Stimulated activated CD4-positive, alpha-beta T cell treated with anti-CD3 and anti-CD28 coated beads, TNF-alpha, amount 100 ng/mL, for 24 hours (primary cell): ENCODE measurements around the gene ATP2C2.
"Not testable (repeated sequence)": the region's sequence is repeated elsewhere in the genome, so short reads cannot be mapped to it uniquely, and the experiment has no call there.

ENCODE experiments used
- DNase-seq, 3 experiments: peaks; one replicate each; pipeline ENCODE4 v3.0.0-alpha.2; 2020; ENCODE audit warnings: low read depth in 3 of 3

Gene ATP2C2

DNA sequence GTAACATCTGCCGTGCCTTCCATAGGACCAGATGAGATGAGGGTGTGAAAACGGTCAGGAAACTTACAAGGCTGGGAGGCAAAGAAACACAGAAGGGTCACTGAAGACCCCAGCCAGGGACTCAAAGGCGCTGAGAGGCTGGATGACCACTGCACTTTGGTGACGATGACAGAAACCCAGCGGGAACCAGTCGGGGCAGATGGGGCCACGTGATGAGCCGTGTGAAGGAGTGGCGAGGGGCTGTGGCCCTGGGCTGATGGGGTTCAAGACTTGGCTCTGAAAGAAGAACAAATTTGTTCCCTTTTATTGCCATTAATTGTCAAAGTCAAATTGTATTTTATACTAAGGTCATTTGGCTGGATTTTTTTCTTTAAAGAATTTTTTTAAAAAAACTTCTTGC, 28.6 kb upstream of the ATP2C2 start:
- no peak for DNase-seq

DNA sequence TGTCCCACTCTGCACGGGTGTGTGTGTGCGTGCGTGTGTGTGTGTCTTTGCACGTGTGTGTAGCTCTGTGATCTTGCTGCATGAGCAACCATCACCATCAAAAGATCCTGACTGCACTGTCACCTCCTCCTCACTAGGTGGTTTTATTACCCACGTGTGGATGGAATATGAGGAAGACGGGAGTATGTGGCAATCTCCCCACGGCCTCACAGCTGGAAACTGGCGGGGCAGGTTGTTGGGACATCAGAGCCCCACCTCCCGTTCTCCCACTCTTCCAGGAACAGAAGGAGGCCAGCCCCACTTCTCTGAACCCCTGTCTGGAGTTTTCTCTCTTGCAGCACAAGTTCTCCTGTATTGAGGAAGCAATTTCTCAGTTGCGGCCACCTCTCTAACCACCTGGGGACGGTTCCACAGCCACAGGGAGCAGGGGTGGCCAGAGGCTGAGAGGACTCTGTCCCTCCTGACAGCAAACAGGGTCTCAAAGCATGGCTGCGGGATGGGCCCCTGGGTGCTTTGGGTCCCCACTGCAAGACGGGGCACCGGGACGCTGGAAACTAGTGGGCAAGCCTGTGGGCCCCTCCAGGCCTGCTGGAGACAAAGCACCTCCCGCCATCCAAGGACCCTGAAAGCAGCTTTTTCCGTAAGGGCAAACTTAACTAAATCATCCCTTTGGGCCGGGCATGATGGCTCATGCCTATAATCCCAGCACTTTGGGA, 27.9 kb upstream of the ATP2C2 start:
- no peak for DNase-seq

DNA sequence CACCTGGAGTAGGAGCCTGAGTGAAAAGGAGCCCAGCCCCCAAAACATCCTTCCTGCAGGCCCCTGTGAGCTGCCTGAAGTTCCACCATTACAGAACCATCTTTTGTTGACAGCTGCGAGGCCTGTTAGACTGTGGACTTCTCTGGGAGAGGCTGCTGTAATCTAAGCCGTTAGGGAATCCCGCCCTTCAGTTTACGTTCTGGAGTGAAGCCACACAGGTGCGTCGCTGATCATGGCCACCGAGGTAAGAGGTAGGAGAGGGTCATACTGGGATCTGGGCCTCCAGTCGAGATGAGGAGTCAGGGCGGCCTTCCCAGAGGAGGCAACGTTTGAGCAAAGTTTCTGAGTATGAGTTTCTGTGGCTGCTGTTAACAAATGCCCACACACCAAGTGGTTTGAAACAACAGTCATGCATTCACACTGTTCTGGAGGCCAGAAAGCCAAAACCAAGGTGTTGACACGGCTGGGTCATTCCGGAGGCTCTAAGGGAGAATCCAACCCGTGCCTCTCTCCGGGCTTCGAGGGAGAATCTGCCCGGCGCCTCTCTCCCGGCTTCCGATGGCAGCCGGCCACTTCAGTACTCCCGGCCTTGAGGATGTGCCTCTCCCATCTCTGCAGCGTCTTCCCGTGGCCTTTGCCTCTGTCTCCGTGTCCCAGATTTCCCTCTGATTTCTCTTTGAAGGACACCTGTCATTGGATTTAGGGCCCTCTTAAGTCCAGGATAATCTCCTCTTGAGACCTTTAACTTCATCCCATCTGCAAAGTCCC, 26.6 kb upstream of the ATP2C2 start:
- no peak for DNase-seq

DNA sequence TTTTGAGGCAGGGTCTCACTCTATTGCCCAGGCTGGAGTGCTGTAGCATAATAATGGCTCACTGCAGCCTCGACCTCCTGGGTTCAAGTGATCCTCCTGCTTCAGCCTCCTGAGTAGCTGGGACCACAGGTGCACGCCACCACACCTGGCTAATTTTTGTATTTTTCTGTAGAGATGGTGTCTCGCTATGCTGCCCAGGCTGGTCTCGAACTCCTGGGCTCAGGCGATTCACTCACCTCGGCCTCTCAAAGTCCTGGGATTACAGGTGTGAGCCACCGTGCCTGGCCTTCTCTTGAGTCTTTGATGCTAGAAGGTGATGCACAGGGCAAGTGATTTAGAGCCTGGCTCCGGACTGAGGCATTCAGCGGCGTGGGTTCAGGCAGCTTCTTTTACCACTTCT, 24.5 kb upstream of the ATP2C2 start:
- DNase-seq: not testable (repeated sequence)

DNA sequence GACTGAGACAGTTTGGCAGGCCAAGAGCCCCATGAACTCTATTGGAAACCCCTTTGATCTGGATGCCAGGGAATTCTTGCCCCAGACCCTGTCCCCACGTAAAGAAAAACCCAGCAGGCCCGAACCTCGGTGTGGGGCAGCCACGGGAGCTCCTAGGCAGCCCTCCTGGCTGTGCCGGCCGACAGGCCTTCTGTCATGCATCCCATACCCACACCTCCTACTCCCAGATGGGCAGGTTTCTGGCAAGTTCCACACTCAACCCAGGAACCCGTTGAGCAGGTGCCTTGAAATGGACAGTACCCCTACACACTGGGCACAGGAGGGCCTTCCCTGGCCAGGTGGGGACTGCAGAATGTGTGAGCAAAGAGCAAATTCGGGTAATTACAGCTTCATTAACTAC, 23.6 kb upstream of the ATP2C2 start:
- DNase-seq: no peak

DNA sequence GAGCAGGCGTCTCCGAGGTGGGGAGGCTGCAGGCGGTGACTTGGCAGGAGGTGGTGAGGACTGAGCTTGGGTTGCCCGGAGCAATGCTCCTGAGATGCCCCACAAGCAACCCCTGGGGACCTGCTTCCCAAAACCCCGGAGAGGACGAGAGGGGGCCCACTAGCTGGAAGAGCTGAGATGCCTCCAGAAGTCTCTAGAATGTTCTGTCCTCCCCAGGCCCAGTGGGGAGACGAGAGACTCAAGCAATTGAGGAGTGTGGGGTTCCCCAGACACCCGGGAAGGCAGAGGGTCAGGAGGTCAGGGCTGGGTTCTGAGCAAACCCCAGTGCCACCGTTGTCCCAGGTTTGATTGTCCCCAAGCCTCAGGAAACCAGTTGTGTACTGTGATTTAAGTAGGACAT, 21.2 kb upstream of the ATP2C2 start:
- DNase-seq: no peak

DNA sequence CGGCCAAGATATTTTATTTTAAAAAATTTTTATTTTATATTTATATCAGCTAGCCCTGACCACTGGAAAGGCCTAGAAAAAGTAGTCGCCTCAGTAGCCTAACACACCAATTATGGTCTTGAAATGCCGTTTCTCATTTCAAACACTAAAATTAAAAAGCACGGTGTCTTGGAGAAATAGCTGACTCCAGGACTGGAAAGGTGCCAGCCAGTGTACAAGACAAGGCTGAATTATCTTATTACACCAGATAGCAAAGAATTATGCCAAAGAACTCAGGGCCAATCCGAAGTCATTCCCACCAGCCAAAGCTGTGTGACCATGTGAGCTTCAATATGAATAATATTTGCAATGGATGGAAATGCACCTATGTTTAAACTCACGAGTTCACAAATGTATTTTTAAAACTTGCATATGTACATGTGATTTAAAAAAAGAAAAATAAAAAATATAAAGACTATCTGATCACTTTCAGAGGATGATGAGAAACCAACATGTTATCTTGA, 19.9 kb upstream of the ATP2C2 start:
- no peak for DNase-seq

DNA sequence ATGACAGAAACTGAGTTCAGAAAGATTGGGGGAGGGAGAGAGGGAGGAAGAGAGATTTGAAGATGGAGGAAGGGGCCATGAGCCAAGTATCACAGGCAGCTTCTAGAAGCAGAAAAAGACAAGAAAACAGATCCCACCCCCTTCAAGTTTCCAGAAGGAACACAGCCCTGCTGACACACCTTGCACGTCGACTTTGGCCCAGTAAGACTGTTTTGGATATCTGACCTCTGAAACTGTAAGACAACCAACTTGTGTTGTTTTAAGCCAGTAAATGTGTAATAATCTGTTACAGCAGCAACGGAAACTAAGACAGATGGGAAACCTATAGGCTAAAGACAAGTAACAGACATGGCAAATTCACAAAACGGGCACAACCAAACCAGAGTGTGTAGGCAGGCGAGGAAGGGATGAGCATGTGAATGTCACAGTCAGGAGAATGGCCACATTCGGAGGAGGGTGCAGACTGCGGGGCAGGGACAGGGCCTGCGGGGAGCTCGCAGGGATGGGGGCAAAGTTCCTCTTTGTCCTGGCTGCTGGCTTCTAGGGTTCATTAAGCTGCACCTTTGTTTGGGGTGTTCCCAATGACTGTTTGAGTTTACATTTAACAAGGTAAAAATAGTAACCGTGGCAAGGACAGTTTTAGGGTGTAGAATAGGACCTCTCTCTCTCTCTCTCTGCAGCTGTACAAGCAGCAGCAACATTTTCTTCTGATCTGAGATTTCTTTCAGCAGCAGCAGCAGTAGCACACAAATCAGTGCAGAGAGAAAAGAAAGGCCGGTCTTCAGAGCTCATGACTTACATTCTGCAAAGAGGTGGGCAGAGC, 18.3 kb upstream of the ATP2C2 start:
- DNase-seq: no peak

DNA sequence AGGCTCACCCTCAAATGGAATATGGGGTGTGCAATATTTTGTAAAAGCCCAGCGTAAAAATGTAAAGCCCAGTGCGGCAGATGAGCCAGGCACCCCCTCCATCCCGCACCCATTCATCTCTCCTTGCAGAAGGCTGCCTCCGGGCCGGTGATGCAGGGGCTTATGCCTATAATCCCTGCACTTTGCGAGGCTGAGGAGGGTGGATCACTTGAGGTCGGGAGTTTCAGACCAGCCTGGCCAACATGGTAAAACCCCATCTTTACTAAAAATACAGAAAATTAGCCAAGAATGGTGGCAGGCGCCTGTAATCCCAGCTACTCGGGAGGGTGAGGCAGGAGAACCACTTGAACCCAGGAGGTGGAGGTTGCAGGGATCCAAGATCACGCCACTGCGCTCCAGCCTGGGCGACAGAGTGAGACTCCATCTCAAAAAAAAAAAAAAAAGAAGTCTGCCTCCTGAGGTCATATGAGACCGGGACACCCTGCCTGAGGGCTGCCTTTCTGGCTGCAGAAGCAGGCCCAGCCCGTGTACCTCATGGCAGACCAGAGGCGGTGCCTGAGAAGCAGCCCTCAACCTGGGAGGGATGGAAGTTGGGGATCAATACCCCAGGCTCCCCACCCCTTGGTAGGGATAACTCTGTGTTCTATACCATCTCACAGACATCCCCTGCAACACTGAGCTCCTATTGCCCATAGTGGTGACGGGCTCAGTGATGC, 17.5 kb upstream of the ATP2C2 start:
- DNase-seq: no peak

DNA sequence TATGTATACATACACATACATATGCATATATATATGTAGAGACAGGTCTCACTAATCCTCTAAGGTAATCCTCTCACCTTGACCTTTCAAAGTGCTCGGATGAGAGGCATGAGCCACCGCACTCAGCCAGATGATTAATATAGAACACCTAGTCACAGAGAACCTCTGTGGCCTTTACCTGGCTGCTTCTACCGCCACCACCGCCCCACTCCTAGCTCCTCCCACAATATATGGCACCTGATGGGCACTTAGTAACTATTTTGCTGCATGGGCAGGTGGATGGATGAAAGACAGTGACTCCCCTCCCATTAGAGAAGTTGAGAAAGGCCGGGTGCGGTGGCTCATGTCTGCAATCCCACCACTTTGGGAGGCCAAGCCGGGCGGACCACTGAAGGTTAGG, 16.7 kb upstream of the ATP2C2 start:
- DNase-seq: no peak

DNA sequence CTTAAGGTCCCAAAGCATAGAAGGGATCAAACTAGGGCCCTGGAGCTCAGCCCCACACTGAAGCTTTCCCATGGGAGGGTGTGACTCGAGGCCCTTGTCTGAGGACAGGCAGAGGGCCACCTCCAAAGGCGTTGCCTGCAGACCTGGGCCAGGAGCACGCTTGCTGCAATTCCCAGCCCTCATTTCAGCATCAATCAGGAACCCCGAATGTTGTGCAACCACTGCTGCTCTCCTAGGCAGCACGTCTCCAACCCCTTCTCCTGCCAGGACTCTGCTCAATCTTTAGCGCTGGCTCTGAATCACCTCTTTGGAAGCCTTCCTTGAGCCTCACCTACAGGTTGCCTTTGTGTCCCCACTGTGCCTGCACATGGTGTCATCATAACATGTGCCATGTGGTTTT, 14.0 kb upstream of the ATP2C2 start:
- no peak for DNase-seq

DNA sequence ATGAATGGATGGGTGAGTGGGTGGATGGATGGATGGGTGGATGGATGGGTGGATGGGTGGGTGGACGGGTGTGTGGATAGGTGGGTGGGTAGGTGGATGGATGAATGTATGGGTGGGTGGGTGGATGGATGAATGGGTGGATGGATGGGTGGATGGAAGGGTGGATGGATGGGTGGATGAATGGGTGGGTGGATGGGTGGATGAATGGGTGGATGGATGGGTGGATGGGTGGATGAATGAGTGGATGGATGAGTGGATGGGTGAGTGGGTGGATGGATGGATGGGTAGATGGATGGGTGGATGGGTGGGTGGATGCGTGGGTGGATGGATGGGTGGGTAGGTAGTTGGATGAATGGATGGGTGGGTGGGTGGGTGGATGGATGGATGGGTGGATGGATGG, 13.2 kb upstream of the ATP2C2 start:
- DNase-seq: no peak

DNA sequence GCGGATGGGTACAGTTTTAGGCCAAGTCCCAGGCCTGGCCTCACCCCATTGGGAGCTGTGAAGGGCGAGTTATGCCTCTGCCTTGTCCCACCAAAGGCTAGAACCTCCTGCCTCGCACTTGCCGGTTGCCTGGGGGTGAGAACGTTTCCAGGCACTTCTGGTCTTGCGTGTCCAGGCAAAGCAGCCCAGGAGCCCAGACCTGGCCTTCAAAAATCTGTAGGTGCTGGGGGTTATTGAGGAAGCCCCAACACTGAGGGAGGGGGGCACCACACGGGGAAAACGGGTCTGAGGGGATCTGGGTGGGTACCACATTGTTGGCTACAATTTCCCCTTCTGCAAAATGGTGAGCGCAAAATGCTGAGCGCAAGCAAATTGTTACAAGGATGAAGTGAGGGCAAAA, 12.2 kb upstream of the ATP2C2 start:
- no peak for DNase-seq

DNA sequence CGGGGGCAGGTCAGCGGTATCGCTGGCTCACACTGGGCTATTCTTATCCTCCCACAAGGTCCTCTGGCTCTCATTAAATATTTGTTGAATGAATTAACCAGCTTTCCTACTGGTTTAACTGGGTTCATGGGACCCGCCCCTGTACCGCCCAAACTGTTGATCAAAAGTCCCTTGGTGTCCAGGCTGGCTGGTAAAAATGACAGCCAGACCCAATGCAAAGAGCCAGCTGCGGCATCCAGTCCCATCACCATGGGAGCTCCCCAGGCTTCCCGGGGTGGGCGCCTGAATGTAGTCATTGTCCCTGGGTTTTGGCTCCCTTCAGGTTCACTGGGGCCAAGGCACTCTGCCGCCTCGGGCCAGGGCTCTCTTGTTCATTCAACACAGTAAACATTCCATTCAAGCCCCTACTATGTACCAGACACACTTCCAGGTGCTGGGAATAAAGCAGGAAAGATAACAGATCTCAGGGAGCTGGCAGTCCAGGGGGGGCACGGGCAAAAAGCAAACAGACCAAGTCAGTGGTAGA, 11.7 kb upstream of the ATP2C2 start:
- no peak for DNase-seq

DNA sequence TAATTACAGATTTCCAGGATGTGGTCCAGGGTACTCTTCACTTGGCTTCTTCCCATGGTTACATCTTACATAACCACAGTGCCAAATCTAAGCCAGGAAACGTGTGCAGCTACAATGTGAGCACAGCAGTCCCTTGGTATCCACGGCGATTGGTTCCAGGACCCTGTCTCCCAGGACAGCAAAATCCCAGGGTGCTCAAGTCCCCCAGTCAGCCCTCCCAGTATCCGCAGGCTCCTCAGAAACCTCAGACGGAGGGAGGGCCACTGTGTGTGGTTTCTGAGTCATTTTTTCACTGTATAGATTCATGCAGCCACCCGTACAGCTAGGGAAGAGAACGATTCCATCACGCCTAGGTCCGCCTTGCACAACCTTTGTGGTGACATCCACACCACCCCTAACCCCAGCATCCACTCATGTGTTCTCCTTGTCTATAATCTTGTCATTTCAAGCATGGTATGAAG, 11.1 kb upstream of the ATP2C2 start:
- peak in 1 of 3 experiments; percentile 19 for DNase-seq

DNA sequence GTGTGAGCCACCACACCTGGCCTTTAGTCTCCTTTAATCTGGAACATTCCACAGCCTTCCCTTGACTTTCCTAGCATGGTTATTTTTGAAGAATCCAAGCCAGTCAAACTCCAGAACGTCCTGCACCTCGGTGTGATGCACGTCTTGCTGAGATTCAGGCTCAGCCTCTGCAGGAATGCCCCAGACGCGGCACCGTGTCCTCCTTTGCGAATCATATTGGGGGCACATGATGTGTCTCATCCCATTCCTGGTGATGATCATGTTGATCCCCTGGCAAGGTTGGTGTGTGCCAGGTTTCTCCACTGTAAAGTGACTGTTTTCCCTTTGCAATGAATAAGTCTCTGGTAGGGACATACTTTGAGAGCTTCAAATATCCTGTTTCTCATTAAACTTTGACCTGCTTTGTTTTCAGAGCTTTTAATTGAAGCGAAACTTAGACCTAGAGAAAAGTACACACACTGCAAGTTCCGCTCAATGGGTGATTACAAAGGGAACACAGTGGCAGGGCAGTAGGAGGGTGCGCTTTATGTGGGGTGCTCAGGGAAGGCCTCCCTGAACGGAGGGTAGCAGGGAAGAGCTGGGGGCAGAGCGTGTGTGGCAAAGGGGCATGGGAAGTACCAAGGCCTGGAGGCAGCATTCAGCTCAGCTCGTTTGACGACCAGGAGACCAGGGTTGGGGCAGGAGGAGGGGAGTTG, 9.6 kb upstream of the ATP2C2 start:
- DNase-seq: no peak

DNA sequence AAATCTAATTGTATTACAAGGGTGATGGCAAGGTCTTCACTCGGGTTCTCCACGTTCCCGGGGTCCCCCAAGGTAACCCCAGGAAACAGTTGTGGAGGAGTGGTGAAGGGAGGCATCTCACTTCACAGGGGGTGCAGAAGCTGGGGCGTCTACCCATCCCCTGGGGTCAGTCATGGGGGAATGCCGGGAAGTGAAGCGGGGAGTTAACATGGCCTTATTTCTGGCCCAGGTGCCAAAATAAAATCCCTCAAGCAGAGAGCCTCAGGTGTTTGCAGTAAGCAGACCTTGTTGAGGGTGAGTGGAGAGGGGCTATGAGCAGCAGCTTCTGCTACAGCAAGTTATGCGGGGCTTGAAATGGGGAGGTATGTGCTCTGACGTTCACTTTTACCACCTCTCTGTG, 9.0 kb upstream of the ATP2C2 start:
- no peak for DNase-seq

DNA sequence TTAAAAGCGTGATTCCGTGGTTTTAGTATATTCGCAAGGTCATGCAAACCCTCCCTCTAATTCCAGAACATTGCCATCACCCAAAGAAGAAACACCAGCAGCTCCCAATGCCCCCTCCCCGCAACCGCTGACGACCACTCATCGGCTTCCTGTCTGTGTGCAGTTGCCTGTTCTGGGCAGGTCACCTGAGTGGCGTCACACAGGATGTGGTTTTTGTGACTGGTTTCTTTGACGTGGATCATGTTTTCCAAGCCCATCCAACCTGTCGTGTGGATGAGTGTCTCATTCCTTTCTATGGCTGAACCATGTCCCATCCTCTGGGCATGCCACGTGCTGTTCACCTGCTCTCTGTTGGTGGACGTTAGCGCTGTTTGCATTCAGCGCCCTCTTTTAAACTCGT, 8.2 kb upstream of the ATP2C2 start:
- peak in 1 of 3 experiments; percentile 53 for DNase-seq

DNA sequence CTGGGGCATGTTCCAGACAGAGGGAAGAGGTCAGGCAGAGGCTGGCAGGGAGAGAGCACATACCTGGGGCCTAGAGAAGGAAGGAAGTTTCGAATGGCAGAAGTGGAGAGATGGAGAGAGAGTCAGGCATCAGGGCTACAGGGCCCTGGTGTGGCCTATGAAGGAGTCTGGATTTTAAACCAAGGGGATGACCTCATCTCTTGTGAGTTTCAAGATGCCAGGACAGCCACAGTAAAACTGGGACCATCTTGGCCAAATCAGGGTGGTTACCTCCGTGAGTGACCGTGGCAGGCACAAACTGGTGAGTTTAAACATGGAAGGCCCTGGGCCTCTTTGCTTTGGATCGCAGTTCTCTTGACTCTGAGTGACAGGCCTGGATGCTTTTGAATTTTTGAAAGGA, 7.6 kb upstream of the ATP2C2 start:
- no peak for DNase-seq

DNA sequence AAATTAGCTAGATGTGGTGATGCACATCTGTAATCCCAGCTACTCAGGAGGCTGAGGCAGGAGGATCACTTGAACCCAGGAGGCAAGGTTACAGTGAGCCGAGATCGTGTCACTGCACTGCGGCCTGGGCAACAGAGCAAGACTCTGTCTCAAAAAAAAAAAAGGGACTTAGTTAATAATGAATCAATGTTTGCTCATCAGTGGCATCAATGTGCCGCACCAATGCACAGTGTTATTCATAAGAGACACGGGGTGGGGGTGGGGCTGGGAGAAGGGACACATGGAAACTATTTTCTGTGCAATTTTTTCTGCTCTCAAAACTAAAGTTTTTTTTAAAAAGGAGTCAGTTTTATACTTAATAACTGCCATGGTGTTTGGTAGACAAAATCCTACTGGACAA, 6.8 kb upstream of the ATP2C2 start:
- no peak for DNase-seq

DNA sequence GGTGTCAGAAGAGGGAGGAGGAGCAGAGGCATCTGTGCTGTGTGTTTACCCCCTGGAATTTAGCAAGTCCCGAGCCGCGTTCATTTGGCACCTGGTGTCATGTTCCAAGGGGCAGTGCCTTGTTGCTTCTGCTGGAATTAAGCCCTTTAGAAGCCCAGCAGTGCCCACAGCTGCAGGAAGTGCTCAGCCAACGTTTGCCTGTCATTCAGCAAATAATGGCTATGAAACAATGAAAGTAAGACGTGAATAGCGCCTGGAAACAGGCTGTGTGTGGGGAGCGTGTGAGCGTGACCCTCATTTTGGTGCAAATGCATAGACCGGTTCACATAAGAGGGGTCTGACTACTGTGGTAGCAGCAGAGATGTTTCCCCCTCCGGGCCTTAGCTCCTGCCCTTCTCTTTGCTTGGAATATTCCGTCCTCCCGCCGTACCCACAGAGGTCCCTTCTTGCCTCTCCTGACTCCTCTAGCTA, 5.8 kb upstream of the ATP2C2 start:
- no peak for DNase-seq
